ENCODE results near the gene UCP3.

DNA sequence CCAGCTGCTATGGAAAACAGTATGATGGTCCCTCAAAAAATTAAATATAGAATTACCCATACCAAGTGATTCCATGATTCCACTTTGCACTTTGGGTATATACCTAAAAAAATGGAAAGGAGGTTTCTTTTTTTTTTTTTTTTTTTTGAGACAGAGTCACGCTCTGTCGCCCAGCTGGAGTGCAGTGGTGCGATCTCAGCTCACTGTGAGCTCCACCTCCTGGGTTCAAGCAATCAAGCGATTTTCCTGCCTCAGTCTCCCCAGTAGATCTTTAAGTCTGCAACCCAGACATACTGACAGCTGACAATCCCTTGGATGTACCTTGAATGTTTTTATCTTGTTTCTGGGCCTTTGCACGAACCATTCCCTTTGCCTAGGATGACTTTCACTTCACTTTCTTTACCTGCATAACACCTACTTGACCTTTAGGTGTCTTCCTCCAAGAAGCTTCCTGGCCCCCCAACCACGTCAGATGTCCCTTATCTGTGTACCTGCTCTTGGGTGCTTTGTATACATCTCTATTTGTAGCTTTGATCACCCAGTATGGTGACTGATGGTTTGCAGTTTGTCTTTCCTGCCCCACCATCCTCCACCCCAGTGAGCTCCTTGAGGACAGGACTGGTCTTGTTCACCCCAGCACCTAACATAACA, 11.6 kb downstream of the UCP3 start:
- TF ChIP-seq CREB1 (IDR thresholded peaks at IDR 0.05) (no peak), TAF1 (IDR thresholded peaks at IDR 0.05; ENCODE audit: low read depth, low read length) (no peak), POLR2A (IDR thresholded peaks at IDR 0.05; ENCODE audit: control extremely low read depth in 1 of 2, low read depth in 2 of 2, low read length in 2 of 2) (no peak), RAD21 (IDR thresholded peaks at IDR 0.05 in 1 of 2, conservative IDR thresholded peaks at IDR 0.05 in 1 of 2; ENCODE audit: low read depth in 2 of 2, low read length in 2 of 2) (no peak)
- TF ChIP-seq, protein P1, sequence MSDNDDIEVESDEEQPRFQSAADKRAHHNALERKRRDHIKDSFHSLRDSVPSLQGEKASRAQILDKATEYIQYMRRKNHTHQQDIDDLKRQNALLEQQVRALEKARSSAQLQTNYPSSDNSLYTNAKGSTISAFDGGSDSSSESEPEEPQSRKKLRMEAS (IDR thresholded peaks at IDR 0.05): no peak
- TF ChIP-seq, protein P2, sequence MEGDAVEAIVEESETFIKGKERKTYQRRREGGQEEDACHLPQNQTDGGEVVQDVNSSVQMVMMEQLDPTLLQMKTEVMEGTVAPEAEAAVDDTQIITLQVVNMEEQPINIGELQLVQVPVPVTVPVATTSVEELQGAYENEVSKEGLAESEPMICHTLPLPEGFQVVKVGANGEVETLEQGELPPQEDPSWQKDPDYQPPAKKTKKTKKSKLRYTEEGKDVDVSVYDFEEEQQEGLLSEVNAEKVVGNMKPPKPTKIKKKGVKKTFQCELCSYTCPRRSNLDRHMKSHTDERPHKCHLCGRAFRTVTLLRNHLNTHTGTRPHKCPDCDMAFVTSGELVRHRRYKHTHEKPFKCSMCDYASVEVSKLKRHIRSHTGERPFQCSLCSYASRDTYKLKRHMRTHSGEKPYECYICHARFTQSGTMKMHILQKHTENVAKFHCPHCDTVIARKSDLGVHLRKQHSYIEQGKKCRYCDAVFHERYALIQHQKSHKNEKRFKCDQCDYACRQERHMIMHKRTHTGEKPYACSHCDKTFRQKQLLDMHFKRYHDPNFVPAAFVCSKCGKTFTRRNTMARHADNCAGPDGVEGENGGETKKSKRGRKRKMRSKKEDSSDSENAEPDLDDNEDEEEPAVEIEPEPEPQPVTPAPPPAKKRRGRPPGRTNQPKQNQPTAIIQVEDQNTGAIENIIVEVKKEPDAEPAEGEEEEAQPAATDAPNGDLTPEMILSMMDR (IDR thresholded peaks at IDR 0.05; ENCODE audit: control extremely low read depth in 1 of 3, insufficient read depth in 1 of 3, low read depth in 1 of 3, low read length in 3 of 3): no peak

All from H1 (cell line).